Measurements from ENCODE around the gene IKZF3.

DNA sequence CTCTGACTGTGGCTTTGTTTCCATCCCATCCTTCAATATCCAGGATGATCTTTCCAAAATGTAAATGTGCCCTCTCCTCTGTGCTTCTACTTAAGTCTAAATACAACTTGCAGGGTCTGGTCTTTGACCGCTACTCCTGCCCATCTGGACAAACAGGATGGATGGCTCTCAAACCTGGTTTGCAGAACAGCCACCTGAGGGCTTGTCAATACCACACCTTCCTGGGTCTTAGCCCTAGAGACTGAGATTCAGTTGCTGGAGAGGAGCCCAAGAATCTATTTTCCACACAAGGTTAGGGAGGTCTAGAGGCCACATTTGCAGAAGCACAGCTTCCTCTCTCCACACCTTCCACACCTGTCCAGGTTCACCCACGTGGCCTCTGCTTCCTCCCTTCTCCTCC lies 128.2 kb downstream of the IKZF3 start:
- TF ChIP-seq, protein P1, sequence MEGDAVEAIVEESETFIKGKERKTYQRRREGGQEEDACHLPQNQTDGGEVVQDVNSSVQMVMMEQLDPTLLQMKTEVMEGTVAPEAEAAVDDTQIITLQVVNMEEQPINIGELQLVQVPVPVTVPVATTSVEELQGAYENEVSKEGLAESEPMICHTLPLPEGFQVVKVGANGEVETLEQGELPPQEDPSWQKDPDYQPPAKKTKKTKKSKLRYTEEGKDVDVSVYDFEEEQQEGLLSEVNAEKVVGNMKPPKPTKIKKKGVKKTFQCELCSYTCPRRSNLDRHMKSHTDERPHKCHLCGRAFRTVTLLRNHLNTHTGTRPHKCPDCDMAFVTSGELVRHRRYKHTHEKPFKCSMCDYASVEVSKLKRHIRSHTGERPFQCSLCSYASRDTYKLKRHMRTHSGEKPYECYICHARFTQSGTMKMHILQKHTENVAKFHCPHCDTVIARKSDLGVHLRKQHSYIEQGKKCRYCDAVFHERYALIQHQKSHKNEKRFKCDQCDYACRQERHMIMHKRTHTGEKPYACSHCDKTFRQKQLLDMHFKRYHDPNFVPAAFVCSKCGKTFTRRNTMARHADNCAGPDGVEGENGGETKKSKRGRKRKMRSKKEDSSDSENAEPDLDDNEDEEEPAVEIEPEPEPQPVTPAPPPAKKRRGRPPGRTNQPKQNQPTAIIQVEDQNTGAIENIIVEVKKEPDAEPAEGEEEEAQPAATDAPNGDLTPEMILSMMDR (IDR thresholded peaks at IDR 0.05; ENCODE audit: low read depth, low read length) = no peak
- TF ChIP-seq EZH2phosphoT487 (IDR thresholded peaks at IDR 0.05; ENCODE audit: low read depth) = no peak
